ENCODE data around the gene ZFYVE28.
A peak's percentile ranks its signal among the peaks of the same experiment; 100 is the strongest.

ZFYVE28 gene

GRCh38 chr4:2428496-2429213, 10.2 kb upstream of the ZFYVE28 start:
- DNase-seq: no peak

DNA sequence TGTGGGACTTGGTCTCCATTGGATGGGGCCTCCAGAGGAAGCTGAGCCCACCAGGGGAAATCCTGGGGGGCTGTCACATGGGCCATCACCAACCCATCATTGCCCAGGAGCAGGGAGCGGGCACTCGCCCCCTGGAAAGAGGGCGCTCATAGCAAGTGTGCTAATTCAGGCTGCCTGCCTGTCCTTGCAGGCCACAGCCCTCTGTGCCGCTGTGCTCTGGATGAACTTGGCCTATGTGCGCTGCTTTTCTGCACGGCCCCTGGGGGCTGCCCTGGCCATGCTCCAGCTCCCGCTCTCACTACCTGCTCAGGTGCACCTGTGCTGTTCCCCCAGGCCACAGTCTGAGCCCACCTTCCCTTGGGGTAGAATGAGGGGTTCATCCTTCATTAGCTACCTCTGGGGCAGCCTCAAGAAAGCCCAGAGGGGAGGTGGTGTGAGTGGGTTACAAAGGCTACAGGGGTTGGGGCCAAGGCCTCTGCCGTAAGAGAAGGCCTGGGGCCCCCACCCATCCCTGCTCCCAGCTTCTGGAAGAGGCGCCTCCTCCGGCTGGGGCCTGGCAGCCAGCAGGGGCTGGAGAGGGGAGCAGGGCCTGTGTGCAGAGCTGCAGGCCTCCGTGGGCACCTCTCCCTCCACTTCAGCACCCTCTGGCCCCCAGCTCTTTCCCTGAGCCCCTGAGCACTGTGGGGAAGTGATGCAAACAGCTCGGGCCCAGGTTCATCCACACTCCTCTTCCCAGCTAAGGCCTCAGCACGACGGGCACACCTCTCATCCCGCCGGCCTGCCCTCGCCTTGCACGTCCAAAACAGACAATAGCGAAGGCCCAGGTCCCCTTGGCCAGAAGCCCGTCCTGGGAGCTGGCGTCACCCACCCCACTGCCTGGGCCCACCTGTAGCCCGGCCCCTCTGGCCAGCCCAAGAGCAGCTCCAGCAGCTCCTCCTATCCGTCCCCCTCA, 9.2 kb upstream of the ZFYVE28 start:
- no peak for DNase-seq

GRCh38 chr4:2426711-2427275, 8.3 kb upstream of the ZFYVE28 start:
- no peak for DNase-seq

DNA sequence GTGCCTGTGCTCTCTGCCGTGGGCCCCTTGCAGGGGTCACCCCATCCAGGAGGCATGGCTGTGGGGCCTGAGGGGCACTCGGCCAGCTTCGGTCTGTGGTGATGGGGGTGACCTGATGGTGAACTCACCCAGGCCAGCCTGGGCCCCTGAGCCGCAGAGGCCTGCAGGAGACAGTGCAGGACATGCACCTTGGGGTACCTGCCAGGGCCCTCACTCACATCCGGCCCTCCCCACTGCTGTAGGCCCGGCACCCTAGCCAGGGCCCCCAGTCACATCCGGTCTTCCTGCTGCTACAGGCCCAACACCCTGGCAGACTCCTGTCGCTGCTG, 7.6 kb upstream of the ZFYVE28 start:
- no peak for DNase-seq

- DNase-seq: no peak
These were observed 7.1 kb upstream of the ZFYVE28 start for GRCh38 chr4:2425386-2426068.

DNA sequence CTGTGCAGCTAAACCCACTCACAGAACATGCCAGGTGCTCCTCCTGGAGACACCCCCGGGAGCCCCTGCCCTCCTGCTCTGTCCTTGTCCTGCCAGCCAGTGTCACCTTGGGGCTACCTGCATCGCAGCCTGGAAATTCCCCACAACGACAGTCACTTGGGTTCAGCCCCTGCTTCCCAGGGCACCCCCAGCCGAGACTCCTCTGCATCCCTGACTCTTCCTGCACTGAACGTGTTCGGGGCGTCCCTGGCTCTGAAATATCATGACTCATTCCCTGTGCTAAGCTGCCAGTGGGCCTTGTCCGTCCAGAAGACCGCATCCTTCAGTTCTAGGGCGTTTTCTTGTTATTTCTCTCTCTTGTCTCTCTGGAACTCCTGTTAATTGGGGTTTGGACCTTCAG, 6.1 kb upstream of the ZFYVE28 start:
- no peak for DNase-seq

GRCh38 chr4:2423695-2424094, 5.2 kb upstream of the ZFYVE28 start:
- DNase-seq: no peak

GRCh38 chr4:2423066-2423465, 4.6 kb upstream of the ZFYVE28 start:
- DNase-seq: no peak

DNA sequence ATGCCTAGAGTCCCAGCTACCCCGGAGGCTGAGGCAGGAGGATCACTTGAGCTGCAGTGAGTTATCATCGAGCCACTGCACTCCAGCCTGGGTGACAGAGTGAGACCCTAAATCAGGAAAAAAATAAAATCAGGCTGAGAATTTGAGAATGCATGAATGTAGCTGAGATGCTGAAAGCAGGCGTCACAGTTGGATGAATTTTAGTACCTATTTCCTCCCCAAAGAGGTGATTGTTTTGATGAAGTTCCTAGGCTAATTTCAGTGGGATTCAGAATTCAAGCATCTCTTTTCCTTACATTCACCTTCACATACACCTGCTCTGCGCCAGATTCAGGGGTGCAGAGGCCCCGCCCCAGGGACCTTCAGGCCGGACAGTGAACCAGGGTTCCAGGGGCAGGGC, 3.5 kb upstream of the ZFYVE28 start:
- no peak for DNase-seq

GRCh38 chr4:2419814-2420213, 1.4 kb upstream of the ZFYVE28 start:
- DNase-seq: no peak

DNA sequence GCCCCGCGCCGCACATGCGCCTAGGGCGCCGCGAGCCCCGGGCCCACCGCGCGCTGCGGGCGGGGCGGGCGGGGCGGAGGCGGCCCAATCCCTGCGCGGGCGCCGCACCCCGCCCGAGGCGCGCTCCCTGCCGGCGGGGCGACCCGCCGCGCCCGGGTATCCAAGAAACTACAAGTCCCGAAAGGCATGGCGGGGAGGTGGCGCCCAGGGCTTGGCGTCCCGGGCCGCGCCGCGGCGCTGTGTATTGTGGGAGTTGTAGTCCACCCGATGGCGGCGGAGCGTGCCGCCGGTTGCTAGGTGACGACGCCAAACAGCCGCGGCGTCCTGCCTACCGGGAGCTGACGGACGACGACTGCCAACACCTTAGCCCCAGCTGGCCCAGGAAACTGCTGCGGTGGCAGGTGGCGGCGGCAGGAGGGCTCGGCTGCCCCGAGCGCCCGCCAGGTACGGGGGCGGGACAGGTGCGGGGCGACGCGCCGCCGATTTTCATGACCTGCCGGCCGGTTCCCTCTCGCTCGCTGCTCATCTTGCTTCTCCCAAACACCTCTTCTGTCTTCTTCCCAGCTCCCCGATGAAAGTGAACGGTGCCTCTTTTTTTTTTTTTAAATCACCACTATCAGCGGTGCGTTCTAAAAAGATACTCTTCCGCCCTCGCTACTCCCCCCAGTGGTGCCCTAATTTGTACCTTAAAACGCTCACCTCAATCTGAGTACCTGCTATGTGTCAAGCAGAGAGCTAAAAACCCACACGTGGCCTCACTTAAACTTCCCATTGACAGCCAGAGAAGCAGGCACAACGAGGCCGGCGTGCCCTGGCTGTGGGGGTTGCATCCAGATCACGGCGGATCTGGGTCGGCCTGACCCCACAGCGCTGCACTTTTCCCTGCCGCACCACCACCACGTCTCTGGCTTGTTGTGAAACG, 466 bp upstream of the ZFYVE28 start, which contains the start of gene CFAP99:
Gene CFAP99 (plus strand): TSS at position 306 of the 922 bp plus-strand sequence.
- DNase-seq: peak; percentile 98

DNA sequence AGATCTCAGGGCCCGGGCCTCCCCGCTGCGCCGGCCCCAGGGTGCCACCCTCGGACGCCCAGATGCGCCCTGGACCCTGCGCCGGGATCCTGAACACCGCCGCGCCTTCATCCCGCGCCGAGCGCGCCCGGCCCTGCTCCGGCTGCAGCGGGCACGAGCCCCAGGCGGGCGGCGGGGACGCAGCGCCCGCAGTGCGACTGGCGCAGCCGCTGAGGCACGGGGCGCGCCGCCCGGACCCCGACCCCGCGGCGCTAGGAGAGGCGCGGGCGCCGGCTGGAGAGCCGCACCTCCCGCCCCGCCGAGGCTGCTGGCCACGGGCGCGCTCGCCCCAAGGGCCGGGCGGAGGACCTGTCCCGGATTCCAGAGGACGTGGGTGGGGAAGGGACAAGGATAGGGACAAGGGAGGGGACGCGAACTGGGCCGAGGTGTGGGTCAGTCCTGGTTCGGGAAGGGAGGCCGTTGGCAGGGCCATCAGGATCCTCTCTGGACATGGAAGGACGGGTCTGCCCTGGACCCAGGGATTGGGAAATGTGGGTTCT, 1.1 kb downstream of the ZFYVE28 start:
- DNase-seq: peak in 1 of 2 experiments; percentile 24

DNA sequence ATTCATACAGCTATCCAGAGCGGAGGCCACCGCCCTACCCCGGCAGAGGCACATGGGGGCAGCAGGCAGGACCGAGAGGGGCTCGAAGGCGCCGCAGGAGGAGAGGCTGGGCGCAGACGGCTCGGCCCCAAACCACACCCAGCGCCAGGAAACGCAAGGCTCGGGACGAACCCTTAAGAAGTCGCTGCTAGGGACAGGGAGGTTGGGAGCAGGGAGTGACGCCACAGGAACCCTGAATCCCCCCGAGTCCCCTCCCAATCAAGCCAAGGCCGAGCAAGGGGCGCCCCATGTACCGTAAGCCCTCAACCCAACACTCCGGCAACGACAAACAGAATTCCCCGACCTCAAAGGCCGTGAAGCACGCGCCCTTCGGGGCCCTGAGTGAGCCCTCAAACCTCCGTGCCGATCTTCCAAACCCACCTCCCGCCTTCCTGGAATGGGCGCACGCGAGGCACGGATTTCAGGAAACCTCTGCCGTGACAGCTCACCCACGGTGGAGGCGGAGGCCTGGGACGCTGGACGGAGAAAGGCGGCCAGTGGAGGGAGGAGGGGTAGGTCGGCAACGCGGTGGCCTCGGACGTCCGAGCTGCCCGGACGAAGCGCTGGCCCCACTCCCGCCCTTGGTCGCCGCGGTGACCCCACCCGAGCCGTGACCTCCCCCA, 1.8 kb downstream of the ZFYVE28 start:
- DNase-seq: peak in 1 of 2 experiments; percentile 15

GRCh38 chr4:2415881-2416563, 2.4 kb downstream of the ZFYVE28 start:
- no peak for DNase-seq

- no peak for DNase-seq
These were observed 3.2 kb downstream of the ZFYVE28 start for GRCh38 chr4:2415213-2415612.

DNA sequence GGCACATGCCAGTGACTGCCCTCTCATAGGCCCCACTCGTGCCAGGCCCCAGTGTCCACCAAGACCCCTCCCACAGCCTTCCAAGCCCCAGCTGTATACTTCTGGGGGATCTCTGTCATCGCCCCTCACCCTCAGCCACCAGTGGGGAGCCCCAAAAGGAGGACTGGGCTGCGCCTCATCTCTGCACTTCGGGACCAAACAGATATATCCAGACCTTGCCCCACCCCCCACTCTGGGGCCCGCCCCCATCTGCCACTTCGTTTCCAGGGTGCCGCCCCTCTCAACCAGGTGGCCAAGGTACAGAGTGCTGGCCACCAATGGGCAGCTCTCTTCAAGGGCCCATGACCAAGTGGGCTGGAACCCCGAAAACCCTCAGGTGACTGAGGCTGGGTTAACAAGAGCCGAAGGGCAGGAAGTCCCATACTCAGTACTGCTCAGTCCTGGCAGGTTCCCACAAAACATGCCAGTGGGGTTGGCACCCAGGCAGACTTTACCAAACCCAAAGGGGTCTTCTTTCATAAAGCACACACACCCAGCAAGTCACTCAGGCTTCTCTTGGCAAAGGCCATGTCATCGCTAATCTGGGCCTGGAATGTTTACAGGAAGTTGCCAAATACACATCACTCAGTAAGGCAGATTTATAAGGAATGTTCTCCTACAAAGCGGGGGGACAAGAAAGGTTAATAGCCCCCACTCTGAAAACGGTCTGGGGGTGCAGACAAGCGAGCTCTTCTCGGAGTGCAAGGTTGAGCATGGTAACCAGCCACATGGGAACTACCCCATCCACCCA, 4.4 kb downstream of the ZFYVE28 start:
- peak in 1 of 2 experiments; percentile 26 for DNase-seq

- peak; percentile 64 to 82 for DNase-seq
These were observed 5.3 kb downstream of the ZFYVE28 start for GRCh38 chr4:2412885-2413716.

GRCh38 chr4:2412534-2412884, 5.9 kb downstream of the ZFYVE28 start:
- DNase-seq: peak; percentile 35 to 61
